ENCODE results near the gene NSUN2.
A peak's percentile ranks its signal among the peaks of the same experiment; 100 is the strongest.

NSUN2 gene

DNA sequence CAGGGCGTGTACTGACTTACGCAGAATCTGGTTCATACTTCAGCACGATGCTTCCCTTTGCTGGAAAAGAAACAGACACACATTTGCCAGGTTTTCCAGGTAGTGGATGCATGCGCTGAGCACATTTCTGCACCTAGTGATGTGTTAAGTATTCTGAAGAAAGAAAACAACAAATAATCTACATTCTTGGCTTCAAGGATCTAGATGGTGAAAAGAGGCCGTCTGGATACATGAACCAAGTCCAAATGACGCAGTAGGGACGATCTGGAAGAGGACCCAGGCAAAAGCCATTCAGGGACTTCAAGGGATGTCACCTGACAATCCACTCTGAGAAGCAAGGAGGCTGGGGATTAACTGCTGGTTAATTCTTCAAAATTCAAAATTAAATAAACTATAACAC, 30.4 kb downstream of the NSUN2 start:
- DNase-seq: no peak

DNA sequence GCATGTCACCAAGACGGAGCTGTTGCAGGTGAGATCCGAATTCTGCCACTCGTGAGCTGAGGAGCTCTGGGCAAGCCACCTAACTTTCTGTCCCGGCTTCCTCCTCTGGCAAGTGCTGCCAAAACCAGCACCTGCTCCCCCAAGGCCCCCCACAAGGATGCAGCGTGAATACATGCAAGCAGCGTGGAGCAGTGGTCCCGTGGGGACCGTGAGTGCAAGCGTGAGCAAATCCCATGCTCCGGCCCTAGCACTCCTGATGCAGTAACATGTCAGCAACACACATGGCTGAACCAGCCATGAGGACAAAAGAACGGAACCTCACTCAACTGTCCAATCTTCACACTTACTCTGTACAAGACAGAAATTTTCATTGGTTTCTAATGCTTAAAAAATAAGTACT, 31.0 kb downstream of the NSUN2 start:
- no peak for DNase-seq

DNA sequence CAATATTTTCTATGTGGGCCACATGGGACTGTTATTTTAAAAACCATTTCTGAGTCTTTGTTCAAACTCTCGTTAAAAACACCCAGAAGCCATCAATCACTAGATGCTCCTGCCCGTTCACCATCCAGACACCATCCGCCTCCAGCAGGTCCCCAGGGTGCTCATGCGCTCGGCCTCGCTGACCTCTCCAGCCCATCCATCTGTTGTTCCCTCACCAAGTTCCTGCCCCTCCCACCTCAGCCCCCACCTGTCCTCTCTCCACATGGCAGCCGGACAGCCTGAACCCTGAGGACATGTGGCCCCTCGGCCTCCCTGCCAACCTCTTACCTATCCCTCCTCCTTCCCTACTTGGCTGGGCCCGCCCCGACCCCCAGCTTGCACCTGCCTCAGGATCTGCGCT, 31.6 kb downstream of the NSUN2 start:
- no peak for DNase-seq

DNA sequence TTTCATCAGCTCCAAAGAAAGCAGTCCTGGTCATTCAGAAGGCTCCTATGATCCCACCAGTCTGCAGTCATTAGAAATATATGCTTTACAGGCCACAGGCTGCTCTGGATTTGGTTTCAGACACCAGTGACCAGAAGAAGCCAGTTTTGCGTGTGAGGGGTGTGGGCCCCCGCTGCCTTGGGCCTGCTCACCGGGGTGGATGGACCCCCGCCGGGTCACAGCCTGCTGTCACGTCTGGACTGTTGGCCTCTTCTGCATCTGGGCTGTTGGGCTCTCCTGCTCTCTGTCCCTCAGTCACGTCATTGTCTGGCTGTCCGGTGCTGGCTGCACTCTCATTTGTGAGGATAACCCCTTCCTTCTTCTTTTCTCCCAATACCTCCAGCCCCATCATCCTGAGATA, 33.1 kb downstream of the NSUN2 start:
- DNase-seq: no peak

DNA sequence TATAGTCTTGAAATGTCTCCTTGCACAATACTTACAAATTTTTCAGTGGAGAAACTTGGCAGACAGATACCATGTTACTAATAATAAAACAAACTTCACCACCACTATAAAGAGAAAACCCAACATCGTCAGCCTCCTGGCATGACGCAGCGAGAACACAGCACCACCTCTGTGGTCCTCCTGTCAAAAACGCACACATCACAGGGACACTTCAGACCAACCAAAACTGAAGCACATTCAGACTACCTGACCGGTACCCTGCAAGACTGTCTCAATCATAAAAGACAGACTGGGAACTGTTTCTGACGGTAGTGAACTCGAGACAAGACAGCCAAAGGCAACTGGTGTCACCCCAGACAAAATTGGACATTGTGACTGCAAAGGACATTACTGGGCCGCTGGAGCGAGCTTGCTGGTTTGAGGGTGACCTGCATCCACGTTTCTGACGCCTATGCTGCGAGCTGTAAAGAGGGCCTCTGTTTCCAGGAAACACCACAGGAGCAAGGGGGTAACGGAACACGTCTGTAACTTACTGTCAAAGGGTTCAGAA, 34.4 kb downstream of the NSUN2 start:
- DNase-seq: no peak

DNA sequence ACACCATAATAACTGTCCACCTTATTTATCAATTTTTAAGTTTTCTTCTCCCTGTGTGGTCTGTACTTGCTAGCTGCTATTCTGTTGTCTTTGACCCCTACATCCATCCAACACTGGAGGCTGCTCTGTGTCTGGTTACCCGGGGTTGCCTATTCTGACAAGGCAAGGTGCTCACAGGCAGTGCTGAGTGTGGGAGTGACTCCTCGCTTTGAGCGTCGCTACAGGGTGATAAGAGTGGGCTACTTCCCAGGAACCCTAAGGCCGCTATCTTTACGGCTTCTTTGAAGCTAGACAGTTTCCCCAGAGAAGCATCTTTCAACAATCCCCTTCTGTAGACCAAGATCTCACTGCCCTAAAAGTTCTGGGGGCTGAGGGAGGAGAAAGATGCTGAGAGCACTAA, 35.3 kb downstream of the NSUN2 start:
- no peak for DNase-seq

DNA sequence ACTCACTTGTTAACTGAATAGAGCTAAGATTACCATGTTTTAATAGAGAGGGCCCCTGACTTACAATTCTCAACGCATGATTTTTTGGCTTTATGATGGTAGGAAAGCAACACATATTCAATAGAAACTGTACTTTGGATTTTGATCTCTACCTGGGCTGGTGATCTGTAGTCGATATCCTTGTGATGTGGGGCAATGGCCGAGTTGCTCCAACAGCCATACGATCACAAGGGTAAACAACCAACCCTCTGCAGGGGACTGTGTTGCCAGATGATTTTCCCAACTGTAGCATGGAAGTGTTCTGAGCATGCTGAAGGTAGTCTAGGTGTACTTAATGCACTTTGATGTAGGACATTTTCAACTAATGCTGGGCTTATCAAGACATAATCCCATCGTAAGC, 36.5 kb downstream of the NSUN2 start:
- DNase-seq: no peak

DNA sequence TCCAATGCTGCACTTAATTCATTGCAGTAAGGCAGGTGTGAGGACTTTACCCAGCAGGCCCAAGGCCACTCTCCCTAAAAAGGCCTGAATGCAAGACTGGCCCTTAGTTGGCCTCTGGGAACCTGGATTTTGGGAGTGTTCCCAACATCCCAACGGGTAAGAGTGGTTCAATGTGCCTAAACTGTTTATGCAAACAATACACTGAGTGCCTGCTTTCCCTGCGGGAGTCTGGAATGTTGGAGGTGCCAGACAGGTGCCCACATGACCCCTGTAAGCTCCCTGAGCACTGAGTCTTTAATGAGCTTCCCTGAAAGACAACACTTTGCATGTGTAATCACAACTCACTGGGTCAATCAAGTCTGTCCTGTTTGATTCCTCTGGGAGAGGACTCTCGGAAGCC, 37.4 kb downstream of the NSUN2 start:
- no peak for DNase-seq

DNA sequence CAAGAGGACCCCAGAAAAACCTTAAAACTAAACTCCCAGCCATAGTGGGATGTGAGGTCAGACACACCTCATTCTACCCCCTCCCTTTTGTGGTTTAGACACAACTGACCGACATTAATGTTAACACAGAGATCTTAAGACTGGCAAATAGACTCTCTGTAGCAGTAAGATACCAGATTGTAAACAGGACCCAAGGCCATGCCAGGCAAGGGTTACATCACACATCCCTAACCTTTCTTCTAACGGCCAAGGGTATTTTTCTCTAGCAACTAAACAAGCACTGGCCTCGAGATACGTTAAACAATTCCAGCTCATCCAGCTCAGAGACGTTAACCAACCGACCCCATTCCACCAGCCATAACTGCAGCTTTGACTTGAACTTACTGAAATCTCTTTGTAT, 38.8 kb downstream of the NSUN2 start:
- no peak for DNase-seq

DNA sequence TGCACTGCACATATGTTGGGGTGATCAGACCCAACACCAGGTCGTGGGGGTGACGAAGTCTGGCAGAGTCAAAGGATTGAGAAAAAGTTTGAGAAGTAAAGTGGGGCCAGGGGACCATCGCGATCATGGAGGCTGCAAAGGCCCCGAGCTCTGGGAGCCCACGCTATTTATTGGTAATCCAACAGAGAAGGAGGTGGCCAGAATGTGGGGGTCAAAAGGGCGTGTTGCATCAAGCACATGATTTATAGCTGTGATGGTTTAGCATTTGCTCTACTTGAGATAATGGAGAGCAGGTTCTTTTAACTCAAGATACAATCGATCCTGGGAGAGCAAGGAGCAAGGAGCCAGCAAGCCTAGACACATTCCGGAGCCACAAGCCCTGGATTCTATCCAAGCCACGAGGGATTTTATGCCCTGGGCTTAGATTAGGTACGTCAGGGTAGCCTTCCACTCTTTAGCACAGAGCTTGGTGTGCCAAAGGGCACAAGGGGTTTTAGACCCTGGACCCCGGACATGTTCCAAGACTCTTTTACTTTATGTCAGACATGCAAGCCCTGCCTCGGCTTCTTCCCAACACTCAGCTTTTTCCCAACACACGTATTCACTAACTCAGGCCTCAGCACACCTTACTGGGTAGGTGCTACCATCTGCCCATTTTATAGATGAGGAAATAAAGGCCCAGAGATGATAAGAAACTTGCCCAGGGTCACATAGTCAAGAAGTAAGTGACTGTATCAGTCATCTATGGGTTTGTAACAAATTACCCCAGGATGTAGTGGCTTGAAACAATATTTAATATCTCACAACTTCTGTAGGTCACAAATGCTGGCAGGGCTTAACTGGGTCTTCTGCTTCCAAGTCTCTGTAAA, 39.5 kb downstream of the NSUN2 start:
- DNase-seq: no peak

DNA sequence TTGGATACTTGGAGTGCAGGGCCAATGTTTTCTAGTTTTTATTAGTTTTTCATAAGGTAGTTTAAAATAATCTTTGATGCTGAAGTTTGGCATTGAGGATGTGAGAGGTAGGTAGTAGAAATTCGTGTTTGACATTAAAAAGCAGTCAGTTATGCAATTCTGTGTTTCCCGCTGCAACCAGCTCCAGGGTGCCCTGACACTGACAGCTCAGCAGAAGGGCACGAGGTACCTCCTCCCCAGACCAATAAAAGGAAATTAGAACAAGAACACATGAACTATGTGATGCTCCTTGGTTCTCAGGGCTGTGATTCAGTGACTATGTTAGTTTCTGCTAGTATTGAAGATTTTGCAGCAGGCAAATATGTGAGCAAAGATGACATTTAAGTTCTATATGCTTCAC, 40.2 kb downstream of the NSUN2 start:
- DNase-seq: peak; percentile 20

DNA sequence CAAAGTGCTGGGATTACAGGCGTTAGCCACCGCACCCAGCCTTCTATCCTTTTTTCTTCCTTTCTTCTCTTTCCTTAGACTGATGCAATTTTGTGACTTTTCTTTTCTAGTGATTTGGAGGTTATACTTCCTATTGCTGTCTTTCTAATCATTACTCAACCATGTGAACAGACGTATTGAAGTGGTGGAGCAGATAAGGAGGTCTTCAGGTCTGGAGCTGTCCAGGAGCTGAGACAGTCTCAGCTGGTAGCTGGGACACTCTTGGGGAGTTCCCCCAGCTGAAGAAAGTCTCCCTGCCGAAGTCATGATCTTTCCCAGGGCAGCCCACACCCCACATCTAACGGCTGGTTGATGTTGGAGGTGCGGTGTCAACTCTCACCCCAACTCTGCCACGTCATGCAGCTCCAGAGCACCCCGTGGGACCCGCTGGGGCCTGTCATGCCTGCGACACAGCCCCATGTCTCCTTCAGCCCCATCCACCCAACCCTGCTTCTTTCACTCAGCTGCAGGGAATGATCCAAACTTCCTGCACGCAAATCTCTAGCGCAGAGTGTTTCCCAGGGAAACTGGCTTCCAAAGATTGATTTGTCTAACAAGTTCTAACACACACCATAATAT, 41.1 kb downstream of the NSUN2 start:
- DNase-seq: no peak

DNA sequence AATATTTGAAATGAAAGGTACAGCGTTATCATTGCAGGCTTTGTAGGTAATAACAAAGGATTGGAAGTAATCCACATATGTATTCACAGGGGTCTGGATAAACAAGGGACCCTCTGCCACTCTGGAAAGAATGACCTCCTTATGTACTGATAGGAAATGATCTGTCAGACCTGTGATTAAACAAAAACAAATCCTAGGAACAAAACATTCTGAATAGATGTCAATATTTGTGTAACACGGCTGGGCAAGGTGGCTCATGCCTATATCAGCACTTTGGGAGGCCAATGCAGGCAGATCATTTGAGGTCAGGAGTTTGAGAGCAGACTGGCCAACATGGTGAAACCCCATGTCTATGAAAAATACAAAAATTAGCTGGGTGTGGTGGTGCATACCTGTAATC, 42.3 kb downstream of the NSUN2 start:
- no peak for DNase-seq

DNA sequence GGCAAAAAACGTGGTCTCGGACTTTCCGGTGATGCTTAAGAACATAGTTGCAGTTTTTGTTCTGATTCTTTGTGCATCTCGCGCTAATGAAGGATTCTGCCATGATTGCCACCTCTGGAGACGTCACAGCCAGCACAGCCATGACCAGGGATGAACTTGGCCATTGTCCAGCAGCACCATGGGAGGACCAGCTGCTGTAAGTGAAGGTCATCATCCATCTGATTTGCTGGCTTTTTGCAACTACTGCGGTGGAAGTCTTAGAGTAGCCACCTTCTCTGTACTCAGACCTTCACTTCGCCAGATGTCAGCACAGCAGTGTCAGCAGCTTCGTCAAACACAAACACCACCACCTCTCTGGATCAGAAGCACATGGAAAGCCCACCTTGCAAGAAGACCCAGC, 45.7 kb downstream of the NSUN2 start:
- no peak for DNase-seq

DNA sequence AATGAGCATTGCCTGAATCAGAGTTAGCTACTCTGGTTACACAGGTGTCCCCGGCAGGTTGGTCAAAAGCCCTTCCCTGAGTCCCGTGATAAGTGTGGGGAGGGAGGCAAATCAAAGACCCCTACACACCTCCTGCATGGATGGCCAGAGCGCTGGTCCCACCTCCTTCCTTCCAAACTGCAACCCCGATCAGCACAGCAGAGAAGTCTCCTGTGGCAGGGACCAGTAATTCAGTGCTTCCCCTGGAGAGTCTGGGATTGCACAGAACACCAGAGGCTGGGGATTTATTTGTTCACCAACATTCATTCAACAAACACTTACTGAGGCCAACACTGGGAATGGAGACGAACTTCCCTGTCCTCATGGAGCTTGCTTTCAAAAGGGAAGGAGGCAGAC, 46.2 kb downstream of the NSUN2 start:
- no peak for DNase-seq

DNA sequence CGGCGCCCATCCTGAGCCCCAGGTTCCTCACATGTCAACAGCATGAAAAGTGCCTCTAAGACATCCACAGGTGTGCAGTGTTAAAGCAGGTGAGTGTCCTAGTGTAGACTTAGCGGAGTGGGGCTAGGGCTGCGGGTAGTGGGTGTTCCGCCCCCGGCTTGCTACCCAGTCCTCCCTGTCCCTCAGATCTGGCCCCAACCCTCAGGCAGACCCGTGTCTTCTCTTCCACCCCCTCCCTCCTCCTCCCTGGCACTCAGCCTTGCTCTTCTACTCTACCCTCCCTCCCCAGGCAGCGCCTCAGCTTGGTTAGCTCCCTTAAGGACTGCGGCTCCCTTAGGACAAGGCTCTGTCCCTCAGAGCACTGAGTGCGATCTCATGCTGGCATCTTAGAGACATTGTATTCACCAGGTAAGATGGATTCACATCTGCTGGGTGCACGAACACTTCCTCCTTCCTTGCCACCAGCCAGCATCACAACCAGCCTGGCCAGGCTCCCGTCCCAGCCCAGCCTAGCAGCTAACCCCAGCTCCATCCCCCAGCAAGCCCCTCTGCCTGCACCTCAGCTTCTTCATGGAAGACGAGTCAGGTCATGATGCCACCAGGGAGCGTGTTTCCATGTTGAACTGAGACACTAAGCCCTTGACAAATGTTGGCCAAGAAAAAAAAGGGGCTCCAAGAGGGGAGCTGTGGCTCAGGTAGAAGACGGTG, 46.8 kb downstream of the NSUN2 start:
- DNase-seq: no peak

DNA sequence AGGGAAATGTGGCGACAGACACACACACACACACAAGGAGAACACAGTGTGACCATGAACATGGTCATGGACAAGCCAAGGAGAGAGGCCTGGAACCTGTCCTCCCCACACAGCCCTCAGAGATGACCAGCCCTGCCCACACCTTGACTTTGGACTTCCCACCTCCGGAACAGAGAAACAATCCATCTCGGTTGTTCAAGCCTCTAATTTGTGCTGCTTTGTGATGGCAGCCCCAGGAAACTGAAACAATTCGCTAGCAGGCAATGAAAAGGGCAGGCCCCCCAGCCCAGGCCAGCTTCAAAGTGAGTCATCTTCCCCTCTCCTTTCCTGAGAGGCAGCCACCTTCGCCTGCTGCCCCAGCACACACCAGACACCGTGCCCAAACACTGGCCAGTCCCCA, 47.7 kb downstream of the NSUN2 start:
- DNase-seq: peak; percentile 10

DNA sequence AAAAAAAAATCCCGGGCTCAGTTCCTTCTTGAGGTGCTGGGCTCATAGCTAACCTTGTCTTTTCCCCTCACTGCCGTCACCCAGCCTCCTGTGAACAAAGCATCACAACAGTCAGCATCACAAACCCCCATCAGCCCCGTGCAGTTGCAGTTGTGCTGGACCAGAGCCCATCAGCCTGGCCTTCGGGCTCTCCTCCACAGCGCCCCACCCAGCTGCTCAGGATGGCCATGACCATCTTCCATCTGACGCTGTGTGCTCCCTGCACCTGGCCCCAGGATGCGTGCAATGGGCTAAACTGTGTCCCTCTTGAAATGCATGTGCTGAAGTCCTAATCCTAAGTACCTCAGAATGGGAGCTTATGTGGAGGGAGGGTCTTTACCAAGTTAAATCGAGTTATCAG, 48.1 kb downstream of the NSUN2 start:
- no peak for DNase-seq

DNA sequence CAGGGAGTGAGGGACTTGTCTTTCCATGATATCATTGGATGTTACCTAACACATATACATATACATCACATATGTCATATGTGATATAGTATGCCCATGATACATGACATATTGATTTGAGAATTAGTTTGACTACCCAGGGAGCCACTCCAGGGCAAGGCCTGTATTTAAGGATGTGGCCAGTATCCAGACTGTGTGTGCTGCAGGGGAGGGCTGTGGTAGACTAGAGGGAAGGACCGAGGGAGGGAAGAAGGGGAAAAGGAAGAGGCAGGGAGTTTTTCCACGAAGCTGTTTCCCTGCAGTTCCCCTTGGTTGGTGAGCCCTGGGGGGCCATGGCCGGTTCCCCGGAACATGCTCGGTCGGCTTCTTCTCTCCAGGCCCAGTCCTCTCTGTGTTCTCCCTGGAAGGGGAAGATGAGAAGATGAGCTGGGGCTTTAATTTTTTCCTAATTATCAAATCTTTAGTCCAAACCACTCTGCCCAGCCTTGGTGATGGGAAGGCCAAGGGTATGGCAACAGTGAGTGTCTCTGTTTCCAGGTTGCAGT, 48.7 kb downstream of the NSUN2 start:
- no peak for DNase-seq

DNA sequence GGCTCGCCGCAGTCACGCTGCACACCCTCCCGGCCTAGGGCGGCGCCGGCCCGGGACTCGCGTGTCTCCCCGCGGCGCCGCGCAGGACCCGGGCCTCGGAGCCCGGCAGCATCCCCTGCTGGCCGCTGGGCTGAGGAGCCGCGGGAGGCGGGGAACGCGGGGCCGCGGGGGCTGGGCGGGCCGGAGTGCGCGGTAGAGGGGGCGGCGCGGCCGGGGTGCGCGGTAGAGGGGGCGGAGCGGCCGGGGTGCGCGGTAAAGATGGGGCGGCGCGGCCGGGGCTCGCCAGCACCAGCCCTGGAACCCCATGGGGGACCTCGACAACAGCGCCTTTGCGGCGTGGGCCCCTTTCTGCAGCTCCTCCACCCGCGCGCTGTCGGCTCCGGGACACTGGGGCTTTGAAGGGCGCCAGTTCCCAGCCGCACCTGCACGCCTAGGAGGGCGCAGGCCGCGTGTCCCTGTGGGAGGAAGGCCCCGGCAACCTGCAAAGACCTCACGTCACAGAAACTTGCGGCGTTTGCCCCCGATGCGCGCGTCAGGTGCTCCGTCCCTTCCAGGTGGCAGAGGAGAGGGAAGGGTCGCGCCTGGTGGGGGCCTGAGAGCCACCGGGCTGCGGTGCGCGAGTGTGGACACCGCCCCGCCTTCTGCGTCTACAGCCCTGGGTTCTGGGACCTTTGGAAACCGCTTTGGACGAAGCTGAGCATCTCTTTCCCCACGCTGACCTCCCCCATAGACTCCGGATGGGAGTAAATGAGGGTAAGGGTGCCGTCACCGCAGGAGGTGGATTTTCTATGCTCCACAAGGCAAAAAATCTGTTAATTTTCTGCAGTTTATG, 49.6 kb downstream of the NSUN2 start:
- no peak for DNase-seq

DNA sequence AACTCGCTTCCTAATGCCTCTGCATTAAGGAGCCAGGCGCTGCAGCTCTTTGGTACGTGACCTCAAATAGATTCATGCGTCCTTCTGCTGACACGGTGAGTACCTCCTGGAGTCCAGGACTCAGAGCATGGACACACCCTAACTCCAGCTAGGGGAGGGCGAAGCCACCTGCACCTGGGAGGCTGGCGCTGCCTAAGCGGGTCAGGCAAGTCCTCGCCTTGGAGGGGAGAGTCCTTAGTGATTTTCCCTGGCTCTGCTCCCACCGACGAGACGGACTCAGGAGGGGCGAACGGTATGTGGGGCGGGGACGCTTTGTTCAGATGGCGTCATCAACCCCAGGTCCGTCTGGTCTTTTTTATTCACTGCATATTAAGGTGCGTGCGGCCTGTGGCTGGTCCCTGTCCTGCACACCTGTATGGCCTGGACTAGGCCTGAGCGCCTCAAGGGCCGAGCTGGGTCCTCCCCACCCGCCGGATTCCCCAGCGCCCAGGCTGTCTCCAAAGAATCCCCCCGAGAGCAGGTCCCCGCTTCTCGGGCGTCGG, 50.3 kb downstream of the NSUN2 start:
- DNase-seq: no peak

All from NK-92 treated with Interleukin-12 subunit alpha and Interleukin-12 subunit beta, amount 100 ng/mL, for 24 hours (cell line).